Right lobe of liver (tissue), 4 donors: Measurements from ENCODE around the gene BCL2A1.
"Not testable (repeated sequence)": the region's sequence is repeated elsewhere in the genome, so short reads cannot be mapped to it uniquely, and the experiment has no call there.

Experiments
- CTCF ChIP-seq, 4 donors: fragments of 200-600 bp in 3 of 4; fragments of 450-650 bp in 1 of 4; IDR thresholded peaks; one replicate each; pipeline versions ENCODE4 v1.5.1 to v1.8.0; 2016 to 2022; ENCODE audit warnings: antibody characterized with exemption in 4 of 4, mild to moderate bottlenecking in 2 of 4
- POLR2A ChIP-seq: fragments of 450-650 bp; IDR thresholded peaks from one replicate; pipeline ENCODE4 v1.6.1; 2017; ENCODE audit warnings: antibody characterized with exemption, mild to moderate bottlenecking
- donor health status: DM: no; HTN: no; CAD: no.
- donor health status: DM: no; HTN: no; CAD: no.
- donor health status: DM: no; HTN: yes; CAD: no.

DNA sequence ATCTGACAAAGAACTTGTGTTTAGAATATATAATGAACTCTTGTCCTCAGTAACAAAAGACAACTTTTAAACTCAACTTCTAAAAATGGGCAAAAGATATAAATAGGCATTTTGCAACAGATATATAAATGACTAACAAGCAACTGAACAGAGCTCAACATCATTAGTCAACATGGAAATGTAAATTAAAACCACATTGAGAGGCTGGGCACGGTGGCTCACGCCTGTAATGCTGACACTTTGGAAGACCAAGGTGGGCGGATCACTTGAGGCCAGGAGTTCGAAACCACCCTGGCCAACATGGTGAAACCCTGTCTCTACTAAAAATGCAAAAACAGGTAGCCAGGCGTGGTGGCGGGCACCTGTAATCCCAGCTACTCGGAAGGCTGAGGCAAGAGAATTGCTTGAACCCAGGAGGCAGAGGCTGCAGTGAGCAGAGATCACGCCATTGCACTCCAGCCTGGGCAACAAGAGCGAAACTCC is 40.1 kb upstream of the BCL2A1 start:
- TF ChIP-seq CTCF (IDR thresholded peaks at IDR 0.05); POLR2A: not testable (repeated sequence)
